IMR-90 (cell line): ENCODE data around the gene ZNF132. TPM values are rescaled to one million over a fixed set of nuclear protein-coding genes. Genes with fewer than 3 reads are reported as not detected.

Experiments
- CTCF ChIP-seq: conservative IDR thresholded peaks from 2 replicates; pipeline ENCODE4 v1.5.1; 2012; ENCODE audit warnings: mild to moderate bottlenecking, low read depth, low read length, improper control_type of control experiment
- USF2 ChIP-seq: fragments of 150-350 bp; IDR thresholded peaks from 2 replicates; pipeline ENCODE4 v1.6.1; 2017; ENCODE audit warnings: mild to moderate bottlenecking, antibody characterized with exemption, low read length, low read depth
- polyA plus RNA-seq, 3 experiments: library from polyadenylated mRNA; depleted of rRNA; stranded (reverse); fragments of >200 nt; gene quantifications; 2 replicates each; pipeline ENCODE4 v1.2.3, GENCODE V29; 2012; ENCODE audit warnings: low replicate concordance in 1 of 3
- total RNA-seq: library from RNA; depleted of rRNA; stranded (reverse); fragments of >200 nt; gene quantifications from 2 replicates; pipeline ENCODE4 v1.2.3, GENCODE V29; 2012

ZNF132 gene
- total and polyA plus RNA-seq, 2 of the 4 experiments (the other 2 are of a cell fraction) = 2.4 to 13.6 TPM

- TF ChIP-seq USF2 (peak; percentile 81), CTCF (no peak)
Observed at GRCh38 chr19:58386576-58387337, 53.2 kb downstream of the ZNF132 start, which contains the start of gene RPS5 (continued).
